ENCODE measurements around the gene NGF.
"Not testable (repeated sequence)": the region's sequence is repeated elsewhere in the genome, so short reads cannot be mapped to it uniquely, and the experiment has no call there.

Gene NGF

DNA sequence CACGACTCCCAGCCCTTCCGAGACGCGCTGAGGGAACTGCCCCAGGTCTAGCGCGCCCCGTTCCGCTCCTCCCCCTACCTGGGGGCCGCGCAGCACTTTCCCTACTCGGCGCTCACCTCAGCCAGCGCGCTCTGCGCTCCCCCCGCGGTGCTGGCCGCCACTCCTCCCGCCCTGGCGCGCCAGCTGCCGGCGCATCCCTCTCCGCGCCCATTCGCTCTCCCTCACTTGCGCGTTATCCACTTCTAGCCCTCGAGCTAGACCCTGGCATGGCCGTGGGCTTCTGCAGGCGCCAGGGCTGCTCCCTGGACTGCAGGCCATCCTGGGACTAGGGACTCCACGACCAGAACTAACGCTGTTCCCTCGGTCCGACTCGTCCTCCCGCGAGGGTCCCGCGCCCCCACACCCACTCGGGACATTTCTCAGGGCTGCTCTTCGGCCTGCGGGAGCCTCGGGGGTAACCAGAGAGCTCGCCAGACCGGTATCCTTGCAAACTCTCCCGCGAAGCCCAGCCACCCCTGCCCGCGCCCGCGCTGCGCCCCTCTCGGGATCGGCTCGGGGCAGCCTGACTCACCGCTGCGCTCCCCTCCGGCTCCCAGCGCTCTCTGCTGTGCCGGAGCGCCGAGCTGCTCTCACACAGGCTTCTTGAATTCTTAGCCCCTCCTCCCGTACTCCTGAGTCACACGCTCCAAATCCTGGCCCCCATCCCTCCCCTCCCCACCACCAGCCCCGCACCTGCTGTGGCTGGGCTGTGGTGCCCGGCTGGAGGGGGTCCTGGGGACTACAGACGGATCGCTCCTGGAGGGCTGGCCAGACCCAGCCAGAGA is at the start of gene NGF:
NGF (minus strand) TSS at position 617 of the 824 bp plus-strand sequence. CDS start 51,454 bp downstream, outside the sequence.
- no peak for ATAC-seq

DNA sequence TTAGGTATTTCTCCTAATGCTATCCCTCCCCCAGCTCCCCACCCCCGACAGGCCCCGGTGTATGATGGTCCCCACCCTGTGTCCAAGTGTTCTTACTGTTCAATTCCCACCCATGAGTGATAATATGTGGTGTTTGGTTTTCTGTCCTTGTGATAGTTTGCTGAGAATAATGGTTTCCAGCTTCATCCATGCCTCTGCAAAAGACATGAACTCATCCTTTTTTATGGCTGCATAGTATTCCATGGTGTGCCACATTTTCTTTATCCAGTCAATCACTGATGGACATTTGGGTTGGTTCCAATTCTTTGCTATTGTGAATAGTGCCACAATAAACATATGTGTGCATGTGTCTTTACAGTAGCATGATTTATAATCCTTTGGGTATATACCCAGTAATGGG is 45.4 kb upstream of the NGF start:
- not testable (repeated sequence) for ATAC-seq

DNA sequence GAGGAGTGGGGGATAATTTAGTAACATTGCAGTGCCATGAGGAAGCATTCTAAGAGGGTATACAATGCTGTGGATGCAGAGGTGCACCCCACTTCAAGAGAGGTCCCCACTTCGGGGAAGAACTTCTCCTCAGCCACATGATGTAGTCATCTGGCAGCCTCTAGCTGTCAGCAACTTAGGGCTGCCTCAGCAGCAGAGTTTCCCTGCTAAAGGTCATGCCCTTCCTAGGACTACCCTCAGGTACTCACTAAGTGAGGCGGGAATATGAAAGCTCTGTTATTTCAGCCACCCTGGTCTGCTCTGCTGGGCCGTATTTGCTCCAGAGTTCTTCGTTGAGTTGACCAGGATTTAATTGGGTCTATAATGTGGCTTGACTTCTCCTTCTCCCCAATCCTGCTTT is 41.9 kb upstream of the NGF start:
- no peak for ATAC-seq

DNA sequence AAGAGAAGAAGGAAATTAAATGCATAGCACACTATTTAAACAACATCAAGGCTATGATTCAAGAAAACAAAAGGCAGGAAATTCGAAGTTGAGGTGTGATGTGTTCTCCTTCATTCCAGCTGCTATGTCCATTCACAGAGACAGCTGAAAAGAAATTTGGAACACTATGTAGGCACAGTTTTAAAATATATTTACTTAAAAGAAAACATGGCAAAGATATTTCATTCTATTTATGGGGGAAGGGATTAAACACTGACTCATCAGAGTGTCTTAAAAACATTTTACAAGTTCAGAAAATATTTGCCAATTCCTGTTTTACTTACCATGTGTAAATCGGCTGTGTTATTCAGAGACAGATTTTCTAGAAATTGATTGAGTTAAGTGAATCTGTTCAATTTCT is 39.4 kb upstream of the NGF start:
- ATAC-seq, result no peak

DNA sequence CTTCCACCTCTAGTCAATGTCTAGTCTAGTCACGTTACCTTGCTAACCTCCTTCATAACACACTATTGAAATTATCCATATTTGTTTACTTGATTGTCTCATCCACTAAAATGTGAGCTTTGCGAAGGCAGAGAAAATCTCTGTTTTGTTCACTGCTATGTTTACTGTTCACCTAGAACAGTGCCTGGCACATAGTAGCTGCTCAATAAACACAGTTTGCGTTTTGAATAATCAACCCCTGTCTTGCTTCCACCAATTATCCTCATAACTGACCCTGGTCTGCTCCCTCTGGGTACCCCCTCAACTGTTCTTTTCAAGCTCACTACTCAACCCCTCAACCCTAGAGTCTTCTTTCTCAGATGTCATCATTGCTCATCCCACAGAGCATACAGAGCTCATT is 36.5 kb upstream of the NGF start:
- ATAC-seq, result no peak

DNA sequence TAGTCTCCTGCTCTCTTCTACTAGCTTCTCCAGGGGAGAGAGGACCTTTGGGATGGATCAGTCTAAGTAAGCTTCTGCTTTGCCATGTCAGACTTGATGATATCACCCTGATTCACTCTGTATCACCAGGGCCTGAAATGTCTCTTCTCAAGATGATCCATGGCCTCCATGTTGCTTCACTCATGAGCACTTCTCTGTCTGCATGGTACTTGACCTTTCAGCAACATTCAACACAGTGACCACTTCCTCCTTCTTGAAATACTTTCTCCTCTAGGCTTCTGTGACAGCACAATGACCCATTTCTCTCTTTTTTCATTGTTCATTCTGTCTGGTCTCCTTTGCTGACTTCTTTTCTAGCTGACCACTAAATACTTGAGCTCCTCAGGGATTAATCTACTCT is 35.3 kb upstream of the NGF start:
- ATAC-seq, result no peak

DNA sequence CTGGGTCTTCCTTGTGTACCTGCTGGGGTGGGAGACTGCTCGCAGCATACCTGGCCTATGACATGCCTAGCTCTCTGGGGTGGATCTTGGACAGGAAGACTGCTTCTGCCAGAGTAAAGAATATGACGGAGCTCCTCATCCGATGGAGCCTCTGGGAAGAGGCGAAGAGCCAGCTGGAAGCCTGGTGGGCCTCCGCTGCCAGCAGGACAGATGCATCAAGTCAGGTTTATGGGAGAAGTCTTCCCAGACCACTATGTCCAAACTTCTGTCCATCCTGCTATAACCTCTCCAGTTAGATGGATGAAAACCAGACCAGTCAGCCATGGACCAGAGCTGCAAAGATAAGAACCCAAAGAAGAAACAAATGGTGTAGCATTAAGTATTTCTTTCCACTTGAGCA is 27.7 kb upstream of the NGF start:
- ATAC-seq, result no peak

DNA sequence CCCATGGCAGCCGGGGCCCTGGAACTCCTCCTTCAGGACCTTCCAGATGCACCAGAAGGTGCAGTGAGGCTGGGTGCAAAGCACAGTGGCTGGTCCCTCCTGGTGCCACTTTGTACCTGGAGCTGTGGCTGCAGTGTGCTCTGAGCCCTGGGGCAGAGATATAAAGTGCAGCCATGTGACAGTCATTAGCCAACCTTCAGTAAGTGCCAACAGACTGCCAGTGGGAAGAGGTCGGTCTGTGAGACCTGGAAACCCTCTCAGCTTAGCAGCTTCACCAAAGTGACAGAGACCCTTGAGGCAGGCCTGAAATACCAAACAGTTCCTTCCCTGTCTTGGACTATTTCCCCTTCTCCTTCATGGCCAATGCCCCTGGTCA is 26.7 kb upstream of the NGF start:
- no peak for ATAC-seq

DNA sequence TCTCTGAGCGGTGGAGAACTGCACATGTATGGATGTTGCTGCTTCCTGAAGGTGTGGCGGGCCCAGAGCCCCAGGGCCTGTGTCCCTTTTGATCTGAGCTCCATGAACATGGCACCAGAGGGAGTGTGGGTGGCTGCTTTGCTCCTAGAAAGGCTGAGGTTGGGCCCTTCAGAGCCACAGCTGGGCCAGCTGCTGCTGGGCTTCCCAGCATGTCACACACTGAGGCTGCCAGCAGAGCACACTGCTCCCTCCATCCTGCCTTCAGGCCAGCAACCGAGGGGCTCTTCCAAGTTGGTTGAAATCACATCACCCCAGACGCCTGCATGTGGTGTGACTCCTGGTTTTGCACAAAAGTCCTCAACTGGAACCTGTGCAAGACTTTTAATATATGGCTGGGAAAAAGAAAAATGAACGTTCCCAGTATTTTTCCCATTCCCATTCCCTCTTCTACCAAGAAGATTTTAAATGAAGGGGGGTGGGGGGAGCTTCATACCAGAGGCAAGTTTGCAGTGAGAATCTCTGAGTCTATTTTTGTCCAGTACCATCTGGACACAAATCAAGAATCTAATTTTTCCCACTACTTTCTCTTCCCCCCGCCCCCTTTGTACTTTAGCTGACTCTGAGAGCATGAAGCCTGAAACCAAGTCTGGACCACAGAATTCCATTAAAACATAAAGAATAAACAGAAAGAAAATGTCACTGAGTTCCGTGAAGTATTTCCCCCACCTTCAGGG is 26.2 kb upstream of the NGF start:
- ATAC-seq, result no peak

DNA sequence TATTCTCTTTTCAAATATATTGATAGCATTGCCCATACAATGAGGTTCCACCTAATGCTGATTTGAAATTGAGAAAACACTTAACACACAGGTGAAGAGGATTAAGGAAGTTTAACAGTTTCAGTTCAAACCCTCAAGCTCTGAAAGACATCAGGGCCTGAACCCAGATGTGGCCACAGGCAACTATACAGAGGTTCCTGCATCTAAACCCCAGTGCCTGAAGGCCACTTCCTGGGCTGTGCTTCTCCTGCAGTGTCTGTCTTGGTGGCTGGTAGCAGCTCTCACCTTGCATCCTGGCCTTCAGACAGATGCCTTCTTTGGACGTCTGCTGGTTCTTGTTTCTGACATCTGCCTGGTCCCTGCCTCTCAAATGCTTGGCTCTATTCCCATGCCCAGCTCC is 25.1 kb upstream of the NGF start:
- ATAC-seq, result no peak

DNA sequence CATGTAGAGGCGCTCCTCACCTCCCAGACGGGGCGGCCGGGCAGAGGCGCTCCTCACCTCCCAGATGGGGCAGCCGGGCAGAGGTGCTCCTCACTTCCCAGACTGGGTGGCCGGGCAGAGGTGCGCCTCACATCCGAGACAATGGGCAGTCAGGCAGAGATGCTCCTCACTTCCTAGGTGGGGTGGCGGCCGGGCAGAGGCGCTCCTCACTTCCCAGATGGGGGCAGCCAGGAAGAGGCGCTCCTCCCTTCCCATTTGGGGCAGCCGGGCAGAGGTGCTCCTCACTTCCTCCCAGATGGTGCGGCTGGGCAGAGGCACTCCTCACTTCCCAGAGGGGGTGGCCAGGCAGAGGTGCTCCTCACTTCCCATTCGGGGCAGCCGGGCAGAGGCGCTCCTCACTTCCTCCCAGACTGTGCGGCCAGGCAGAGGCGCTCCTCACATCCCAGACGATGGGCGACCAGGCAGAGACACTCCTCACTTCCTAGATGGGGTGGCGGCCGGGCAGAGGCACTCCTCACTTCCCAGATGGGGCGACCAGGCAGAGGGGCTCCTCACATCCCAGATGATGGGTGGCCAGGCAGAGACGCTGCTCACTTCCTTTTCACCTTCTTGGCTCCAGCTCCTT is 22.6 kb upstream of the NGF start:
- ATAC-seq, result not testable (repeated sequence)

DNA sequence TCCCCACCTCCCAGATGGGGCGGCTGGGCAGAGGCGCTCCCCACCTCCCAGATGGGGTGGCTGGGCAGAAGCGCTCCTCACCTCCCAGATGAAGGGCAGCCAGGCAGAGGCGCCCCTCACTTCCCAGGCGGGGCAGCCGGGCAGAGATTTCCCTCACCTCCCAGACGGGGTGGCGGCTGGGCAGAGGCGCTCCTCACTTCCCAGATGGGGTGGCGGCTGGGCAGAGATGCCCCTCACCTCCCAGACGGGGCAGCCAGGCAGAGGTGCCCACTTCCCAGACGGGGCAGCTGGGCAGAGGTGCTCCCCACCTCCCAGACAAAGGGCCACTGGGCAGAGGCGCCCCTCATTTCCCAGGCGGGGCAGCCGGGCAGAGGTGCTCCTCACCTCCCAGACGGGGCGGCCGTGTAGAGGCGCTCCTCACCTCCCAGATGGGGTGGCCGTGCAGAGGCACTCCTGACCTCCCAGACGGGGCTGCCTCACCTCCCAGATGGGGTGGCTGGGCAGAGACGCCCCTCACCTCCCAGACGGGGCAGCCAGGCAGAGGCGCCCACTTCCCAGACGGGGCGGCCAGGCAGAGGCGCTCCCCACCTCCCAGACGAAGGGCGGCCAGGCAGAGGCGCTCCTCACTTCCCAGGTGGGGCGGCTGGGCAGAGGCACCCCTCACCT is 21.9 kb upstream of the NGF start:
- not testable (repeated sequence) for ATAC-seq

DNA sequence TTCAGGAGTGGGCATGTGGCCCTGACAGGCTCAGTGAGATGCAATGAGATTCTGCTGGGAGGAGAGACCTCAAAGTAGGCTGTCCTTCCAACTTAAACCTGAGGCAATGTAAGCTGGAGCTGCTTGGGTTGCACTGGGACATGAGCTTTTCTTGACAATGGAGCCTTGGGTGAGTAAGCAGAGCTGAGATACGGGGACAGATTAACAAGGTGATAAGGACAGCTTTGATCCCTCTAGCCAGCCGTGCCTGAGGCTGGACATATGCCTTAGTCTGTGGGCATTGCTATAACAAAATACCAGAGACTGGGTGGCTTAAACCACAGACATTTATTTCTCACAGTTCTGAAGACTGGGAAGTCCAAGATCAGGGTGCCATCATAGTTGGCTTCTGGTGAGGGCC is 18.3 kb upstream of the NGF start:
- ATAC-seq, result no peak

DNA sequence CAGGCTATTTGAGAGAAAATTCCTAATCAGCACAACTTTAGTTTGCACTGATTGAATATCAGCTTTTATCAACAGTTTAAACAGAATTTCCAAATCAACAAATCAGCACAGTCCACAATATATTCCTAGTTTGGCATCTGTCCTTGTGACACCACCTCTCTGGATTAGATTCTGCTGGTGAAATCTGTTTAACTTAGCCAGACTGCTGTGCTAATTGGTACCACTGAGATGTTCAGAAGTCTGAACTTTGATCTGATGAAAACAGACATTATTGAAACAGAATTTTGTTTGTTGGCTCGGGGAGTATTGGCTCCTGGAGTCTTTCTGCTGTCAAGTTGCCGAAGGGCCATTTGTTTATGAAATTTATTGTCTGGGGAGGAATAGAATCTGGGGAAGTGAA is 17.0 kb upstream of the NGF start:
- ATAC-seq, result no peak

DNA sequence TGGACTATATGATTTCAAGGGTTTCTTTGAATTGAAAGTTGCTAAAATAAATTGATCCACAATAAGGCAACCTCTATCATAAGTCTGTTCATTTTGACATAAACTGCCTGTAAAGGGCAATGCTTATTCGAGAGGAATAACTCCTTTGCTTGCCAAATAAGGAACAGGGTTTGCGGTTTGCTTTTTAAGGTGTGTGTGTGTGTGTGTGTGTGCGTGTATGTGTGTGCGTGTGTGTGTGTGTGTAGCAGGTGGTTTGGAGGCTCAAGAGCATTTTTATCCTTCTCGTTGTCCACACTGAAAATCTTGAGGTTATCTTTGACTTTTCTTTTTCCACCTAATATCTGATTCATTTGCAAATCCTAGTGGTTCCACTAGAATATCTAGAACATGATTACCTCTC is 13.1 kb upstream of the NGF start:
- no peak for ATAC-seq

DNA sequence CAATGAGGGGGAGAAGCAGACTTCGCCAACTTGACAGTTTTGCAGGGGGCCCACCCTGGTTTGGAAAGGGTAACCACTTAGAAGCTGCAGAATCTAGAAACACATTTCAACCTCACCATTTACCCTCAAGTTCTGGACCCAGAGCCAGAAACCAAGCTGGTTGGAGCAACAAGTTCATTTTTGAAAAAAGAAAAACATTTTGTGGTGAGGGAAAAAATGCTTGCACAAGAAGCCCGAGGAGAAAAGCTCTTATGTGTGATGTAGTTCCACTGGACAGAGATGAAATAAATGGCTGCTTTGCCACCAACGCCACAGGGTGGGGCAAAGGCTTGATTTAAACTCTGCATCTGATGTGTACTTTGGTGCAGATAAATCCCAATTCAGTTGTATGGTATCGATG is 10.6 kb upstream of the NGF start:
- ATAC-seq, result no peak

DNA sequence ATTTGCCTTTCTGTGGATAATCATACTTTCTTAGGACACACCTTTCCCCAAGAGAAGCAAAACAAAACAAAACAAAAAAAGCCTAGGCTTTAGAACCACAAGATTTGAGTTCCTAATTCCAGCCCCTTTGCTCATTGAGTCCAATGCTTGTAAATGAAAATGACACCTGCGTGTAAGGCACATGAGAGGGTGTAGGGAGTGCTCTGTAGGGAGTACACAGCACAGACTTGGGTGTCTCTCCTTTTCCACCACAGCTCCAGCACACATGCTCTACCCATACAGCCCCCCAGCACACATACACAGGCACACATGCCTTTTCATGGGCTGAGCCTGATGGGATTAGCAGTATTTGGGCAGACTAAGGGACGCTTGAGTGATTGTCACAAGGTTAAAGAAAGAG is 9.2 kb upstream of the NGF start:
- no peak for ATAC-seq

DNA sequence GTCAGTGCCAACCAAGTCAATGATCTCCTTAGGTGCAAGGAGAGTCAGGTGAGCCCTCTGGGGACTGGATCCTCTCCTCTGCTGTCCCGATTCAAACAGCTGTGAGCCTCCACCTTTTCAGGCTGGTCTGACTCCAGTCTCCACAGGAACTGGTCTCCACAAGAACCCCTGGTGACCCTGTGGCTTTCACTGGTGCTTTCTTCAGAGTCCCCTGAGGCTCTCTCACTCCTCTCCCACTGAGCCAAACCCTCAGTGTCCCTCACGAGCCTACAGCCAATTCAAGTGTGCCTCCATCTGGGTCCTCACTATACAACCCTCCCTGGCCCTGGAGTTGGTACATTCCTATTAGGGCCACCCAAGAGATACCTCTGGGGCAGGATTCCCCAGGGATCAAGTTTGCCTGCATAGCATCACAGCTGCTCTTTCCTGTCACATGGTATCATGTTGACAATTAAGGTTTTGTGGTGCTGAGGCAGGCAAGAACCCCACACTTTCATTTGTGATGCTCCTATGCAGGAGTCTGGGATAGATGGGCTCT is 5.2 kb upstream of the NGF start:
- ATAC-seq, result no peak

DNA sequence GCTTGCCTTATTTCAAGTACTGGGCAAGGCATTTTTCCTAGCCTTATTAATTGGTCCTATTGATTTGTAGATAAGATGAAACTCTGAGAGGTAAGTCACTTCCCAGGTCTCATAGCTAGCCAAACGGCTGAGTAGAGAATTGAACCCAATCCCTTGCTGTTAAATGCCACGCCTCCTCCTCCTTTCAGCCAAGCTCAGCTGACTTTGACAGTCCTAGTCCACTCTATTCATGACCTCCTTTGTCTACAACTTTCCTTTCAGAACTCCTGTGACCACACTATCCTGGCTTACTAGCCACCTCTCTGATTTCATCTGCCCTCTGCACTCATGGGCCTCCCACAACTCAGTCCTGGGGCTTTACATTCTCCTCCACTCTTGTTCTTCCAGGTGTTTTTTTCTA is 3.9 kb upstream of the NGF start:
- no peak for ATAC-seq

DNA sequence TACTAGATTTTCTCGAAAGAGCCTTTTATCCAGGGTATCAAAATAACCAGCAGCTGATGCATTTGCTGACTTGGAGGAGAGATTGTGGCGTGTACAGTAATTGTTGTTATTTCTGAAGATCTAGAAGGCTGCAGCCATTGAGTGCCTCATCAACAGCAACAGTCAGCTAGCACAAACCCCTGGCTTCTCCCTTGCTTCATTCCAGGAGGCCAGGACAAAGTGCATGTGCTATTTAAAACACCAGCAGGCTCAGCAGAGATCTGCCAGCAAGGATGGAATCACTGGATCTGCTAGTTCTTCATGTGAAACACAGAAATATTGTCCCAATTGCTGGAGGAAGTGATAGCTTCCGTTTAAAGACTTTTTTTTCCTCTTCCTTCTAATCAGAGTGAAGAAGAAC is 2.8 kb upstream of the NGF start:
- no peak for ATAC-seq

DNA sequence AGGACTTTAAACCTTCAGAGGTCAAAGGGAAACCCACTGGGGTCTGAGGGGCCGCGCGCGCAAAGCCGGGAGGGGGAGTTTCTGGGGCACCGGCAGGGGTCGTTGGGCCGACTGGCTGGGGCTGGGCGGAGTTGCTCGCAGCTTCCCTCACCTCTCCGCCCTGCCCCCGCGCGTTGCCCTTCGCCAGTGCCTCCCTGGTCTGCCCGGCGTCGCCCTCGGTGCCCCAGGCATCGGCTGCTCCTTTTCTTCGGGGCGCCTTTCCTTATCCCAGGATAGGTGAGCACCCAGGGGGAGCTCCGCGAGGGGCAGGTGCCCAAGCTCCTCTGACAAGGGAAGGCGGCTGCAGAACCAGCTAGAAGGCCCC is 390 bp upstream of the NGF start:
- no peak for ATAC-seq

DNA sequence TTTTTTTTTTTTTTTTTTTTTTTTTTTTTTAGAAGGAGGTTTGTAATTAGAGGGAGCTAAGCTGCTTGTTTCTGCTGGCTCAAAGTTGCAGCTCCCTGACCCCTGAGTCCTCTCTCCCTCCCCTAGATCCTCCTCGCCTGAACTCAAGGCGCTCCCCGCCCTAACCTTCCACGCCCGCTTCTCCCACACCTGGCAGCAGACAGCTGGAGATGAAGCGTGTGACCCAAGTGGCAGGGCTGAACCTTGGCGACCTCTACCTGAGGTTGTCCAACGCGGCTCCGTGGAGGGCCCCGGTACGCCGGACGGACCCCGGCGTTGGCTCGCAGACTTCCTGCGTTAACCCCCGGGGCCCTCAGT is 795 bp downstream of the NGF start:
- ATAC-seq, result no peak

DNA sequence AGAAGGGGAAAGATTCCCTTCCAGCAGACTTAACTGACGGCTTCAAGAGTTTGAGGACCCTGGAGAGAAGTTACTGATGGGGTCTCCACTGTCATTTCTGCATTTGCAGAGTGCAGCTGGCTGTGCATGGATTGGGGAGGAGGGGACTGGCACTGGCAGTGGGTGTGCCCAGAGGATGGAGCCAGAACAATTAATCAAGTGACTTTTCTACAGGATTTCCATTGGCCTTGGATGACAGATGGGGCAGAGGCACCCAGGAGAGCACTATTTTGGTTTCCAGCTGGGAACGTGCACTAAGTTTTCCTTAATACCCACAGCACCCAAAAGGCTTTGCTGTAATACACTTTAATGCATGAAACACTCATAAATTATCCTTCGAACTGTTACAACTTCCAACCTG is 1.3 kb downstream of the NGF start:
- no peak for ATAC-seq
